GM12865 (cell line): ENCODE data around the gene GYS1.
"Not testable (repeated sequence)": the region's sequence is repeated elsewhere in the genome, so short reads cannot be mapped to it uniquely, and the experiment has no call there.

Experiments used
- DNase-seq: peaks from one replicate; pipeline ENCODE4 v3.0.0; 2010; ENCODE audit warnings: low read depth
- H3K4me3 ChIP-seq: 2 replicates; pipeline ENCODE4 v1.5.1; 2011; ENCODE audit warnings: mild to moderate bottlenecking, low read depth, low read length, control low read depth
- TF ChIP-seq, protein P1 (sequence below): IDR thresholded peaks from 2 replicates; pipeline ENCODE4 v1.5.1; 2011; ENCODE audit warnings: low read length, control low read depth, low read depth, inconsistent platforms; ENCODE audit not compliant: insufficient read depth; ENCODE audit errors: missing control alignments

GYS1 gene

DNA sequence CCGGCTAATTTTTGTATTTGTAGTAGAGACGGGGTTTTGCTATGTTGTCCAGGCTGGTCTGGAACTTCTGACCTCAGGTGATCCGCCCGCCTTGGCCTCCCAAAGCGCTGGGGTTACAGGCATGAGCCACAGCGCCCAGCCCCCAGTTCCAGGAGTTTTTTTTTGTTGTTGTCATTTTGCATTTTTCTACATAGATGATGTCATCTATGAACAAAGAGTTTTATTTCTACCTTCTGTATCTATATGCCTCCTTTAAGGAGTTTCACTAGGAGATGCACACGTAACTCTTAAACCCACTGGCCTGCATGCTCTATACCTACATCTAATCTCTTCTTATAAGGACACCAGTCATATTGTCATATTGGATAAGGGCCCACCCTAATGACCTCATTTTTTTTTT is 54.9 kb downstream of the GYS1 start:
- no peak overlapping the region for H3K4me3 ChIP-seq
- DNase-seq = no peak
- TF ChIP-seq, protein P1, sequence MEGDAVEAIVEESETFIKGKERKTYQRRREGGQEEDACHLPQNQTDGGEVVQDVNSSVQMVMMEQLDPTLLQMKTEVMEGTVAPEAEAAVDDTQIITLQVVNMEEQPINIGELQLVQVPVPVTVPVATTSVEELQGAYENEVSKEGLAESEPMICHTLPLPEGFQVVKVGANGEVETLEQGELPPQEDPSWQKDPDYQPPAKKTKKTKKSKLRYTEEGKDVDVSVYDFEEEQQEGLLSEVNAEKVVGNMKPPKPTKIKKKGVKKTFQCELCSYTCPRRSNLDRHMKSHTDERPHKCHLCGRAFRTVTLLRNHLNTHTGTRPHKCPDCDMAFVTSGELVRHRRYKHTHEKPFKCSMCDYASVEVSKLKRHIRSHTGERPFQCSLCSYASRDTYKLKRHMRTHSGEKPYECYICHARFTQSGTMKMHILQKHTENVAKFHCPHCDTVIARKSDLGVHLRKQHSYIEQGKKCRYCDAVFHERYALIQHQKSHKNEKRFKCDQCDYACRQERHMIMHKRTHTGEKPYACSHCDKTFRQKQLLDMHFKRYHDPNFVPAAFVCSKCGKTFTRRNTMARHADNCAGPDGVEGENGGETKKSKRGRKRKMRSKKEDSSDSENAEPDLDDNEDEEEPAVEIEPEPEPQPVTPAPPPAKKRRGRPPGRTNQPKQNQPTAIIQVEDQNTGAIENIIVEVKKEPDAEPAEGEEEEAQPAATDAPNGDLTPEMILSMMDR = no peak

DNA sequence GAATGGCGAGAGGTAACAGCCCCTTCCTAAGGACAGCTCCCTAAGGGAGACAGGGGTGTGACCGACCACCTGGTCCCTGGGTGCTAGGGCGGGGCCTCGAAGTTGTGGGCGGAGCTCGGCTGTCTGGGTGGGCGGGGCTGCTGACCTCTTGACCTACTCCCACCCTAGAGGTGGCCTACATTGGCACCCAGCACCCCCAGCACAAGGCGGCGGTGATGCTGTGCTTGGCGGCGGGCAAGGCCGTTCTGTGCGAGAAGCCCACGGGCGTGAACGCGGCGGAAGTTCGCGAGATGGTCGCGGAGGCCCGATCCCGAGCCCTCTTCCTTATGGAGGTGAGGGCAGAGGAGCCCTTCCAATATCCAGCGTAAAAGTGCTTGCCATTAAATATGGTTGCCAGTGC is 57.2 kb downstream of the GYS1 start:
- no peak for DNase-seq
- TF ChIP-seq, protein P1 = no peak
- no peak overlapping the region for H3K4me3 ChIP-seq

DNA sequence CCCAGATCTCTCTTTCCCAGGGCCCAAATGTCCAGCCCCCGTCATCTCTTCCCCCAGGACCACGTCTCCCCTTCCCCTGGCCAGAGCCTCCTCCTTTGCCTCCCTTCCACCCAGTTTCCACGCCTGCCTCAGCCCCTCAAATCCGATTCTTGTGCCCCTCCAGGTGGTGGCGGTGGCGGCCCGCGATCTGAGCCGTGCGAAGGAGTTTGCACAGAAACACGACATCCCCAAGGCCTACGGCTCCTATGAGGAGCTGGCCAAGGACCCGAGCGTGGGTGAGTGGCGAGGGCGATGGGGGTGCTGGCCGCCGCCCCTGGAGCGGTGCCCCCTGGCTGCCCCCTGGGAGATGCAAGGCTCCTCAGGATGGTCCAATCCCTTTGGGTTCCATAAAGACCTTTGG is 58.3 kb downstream of the GYS1 start:
- H3K4me3 ChIP-seq = no peak overlapping the region
- TF ChIP-seq, protein P1 = no peak
- no peak for DNase-seq

DNA sequence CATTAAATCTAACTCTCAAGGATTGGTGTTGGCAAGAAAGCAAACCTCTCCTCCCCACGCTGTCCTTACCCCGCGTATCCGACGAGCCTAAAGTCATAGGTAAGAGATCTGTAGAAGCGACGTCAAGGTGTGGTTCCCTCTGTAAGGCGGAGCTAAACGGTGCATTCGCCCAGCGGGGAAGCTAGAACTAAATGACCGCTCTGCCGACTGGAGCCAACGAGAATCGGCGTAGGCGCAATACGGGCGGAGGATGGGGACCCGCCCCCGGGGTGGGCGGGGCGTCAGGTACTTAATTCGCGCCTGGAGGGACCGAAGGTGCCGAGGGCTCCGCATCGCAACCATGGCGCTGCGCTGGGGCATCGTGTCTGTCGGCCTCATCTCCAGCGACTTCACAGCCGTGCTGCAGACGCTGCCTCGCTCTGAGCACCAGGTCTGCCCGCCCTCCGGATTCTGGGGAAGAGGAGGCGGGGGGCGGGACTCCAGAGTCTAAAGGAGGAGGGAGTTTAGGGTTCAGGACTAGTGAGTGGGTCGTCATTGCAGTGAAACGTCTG is 59.7 kb downstream of the GYS1 start, which contains the start of gene DHDH:
Gene DHDH, plus strand, starts transcription at position 318 of the 551 bp plus-strand sequence. Its CDS starts 23 bp downstream, at position 341.
- TF ChIP-seq, protein P1 = no peak
- peak within 1 kb of the TSS; percentile 29 for H3K4me3 ChIP-seq
- DNase-seq = peak; percentile 75

DNA sequence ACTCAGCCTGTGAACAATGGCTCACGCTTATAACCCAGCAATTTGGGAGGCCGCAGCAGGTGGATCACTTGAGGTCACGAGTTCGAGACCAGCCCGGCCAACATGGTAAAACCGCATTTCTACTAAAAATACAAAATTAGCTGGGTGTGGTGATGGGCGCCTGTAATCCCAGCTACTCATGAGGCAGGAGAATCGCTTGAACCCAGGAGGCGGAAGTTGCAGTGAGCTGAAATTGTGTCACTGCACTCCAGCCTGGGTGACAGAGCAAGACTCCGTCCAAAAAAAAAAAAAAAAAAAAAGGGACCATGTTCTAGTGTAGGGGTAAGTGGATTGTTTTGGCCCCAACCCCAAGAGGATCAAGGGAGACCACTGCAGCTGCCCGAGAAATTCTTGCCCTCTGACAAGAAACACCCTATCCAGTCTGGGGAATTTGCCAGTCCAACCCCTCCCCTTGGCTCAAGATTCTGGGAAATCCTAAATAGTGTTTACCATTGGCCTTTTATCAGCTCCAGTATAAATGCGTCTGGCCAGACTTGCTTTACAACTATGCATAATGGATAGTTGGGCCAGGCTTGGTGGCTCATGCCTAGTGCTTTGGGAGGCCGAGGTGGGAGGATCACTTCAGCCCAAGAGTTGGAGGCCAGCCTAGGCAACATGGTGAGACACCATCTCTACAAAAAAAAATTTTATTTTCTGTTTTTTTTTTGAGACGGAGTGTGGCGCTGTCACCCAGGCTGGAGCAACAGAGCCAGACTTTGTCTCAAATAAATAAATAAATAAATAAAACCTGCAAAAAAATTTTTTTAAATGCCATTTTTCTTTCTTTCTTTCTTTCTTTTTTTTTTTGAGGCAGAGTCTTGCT is 64.7 kb downstream of the GYS1 start:
- TF ChIP-seq, protein P1 = no peak
- no peak for DNase-seq
- no peak overlapping the region for H3K4me3 ChIP-seq

DNA sequence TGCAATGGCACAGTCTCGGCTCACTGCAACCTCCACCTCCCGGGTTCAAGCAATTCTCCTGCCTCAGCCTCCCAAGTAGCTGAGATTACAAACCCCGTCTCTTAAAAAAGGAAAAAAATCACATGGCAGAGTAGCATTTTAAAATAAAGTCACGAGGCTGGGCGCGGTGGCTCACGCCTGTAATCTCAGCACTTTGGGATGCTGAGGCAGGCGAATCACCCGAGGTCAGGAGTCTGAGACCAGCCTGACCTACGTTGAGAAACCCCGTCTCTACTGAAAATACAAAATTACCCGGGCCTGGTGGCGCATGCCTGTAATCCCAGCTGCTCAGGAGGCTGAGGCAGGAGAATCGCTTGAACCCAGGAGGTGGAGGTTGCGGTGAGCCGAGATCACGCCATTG is 65.4 kb downstream of the GYS1 start:
- DNase-seq, H3K4me3 ChIP-seq: not testable (repeated sequence)

DNA sequence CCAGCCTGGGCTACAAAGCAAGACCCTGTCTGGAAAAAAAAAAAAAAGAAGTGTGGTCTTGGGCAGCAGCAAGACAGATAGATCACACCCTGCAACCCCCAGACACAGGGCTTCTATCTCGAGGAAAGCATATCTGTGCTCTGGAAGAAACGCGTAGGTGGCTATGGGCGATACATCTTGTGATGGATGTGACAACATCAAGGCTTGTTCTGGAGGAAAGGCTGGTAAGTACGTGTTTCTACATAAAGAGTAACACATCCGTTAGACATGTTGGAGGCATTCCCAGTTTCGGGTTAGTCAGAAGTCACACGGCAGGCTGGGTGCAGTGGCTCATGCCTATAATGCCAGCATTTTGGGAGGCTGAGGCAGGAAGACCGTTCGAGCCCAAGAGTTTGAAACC is 66.2 kb downstream of the GYS1 start:
- DNase-seq = no peak
- no peak overlapping the region for H3K4me3 ChIP-seq
- TF ChIP-seq, protein P1 = no peak

DNA sequence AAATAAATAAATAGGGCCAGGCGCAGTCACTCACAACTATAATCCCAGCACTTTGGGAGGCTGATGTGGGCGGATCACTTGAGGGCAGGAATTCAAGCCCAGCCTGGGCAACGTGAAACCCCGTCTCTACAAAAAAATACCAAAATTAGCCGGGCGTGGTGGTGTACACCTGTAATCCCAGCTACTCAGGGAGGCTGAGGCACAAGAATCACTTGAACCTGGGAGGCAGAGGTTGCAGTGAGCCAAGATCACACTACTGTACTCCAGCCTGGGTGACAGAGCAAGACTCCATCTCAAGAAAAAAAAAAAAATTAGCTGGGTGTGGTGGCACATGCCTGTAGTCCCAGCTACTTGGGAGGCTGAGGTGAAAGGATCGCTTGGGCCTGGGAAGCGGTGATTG is 67.2 kb downstream of the GYS1 start:
- DNase-seq, H3K4me3 ChIP-seq: not testable (repeated sequence)
